ENCODE data around the gene CDC42BPA. TPM values are rescaled to one million over a fixed set of nuclear protein-coding genes. Genes with fewer than 3 reads are reported as not detected.

The CDC42BPA gene
- total and polyA plus RNA-seq, 2 of the 13 experiments (the other 11 are each of a cell fraction or from before 2014, with no cell fraction given), result 6.5 to 16.0 TPM

DNA sequence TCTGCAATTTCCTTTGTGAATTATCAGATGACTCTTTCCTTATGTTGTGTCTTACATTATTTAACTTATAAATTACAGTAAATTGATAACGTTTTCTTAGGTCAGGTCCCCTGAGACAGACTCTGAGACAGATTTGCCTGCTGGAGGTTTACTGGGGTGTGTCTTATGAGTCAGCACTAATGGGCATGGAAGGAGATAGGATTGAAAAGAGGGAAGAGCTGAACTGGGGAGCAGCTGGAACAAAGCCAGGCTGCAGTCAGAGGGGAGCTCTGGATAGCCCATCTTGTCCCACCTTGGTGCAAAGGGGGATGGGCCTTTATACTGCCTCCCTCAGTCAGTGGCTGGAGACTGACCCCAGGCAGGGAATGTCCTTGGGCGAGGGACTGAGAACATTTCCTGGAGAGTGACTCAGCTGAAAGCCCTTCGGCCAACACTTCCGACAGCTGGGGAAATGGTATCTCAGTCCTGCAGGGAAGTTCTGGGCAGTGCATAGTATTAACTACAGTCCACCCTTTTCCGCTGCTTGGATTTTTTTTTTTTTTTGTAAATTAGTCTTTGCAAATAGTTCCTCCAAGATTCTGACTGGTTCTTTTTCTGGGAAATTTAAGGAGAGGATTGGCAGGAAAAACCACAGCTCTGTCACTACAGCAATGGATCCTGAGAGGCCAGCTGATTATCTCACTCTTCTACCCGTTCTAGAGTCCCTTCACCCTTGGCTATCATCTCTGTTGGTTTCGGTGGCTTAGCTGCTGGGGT, 39.1 kb upstream of the CDC42BPA start:
- H3K79me2 ChIP-seq (ENCODE audit: insufficient read depth, low read length), result no peaks in the 10 kb centered on the region
- H3K27me3 ChIP-seq (ENCODE audit: control insufficient read depth in 1 of 2, insufficient read depth in 2 of 2, low read length in 2 of 2), result peaks cover 0 to 20% of the 10 kb centered on the region in 2 experiments; a peak in 1 of 5 replicates
- peaks cover 15% of the 10 kb centered on the region for H3K4me1 ChIP-seq (ENCODE audit: insufficient read depth, low read length)
- POLR2A ChIA-PET, result no interaction called here
- H3K9me3 ChIP-seq (ENCODE audit: low read length), result no peaks in the 10 kb centered on the region
- BruUV-seq (replicated peaks), result no TSS peak
- WGBS (ENCODE audit: low lambda C conversion rate), result 39% methylated on average over 6 of the region's 7 CpGs
- intact Hi-C loops (cut with micrococcal nuclease; ENCODE audit: unreplicated experiment) (no loop called here), in situ Hi-C loops (cut with HindIII; ENCODE audit: extremely low pct_ligation_motif_present, low pct_unique_long_range_greater_than_20kb) (no loop called here)
- peak overlapping the region in 1 of 3 experiments; percentile 18; a peak in 1 of 6 replicates for H3K4me3 ChIP-seq (replicated peaks in 1 of 3; ENCODE audit: insufficient read depth in 1 of 3, low read depth in 2 of 3, low read length in 3 of 3)
- peak; percentile 89 for ATAC-seq
- FAIRE-seq, result peak; percentile 12
- no peaks in the 10 kb centered on the region for H4K20me1 ChIP-seq (ENCODE audit: insufficient read depth, low read length)
- H3K9ac ChIP-seq (ENCODE audit: insufficient read depth, low read depth, low read length), result no peak overlapping the region
- CTCF ChIA-PET (ENCODE audit: low intra/inter-chr PET ratio, low total read pairs), result no interaction called here
- H3K36me3 ChIP-seq (replicated peaks in 1 of 2; ENCODE audit: control insufficient read depth in 1 of 2, insufficient read depth in 2 of 2, low read length in 2 of 2), result no peaks in the 10 kb centered on the region
- no peak overlapping the region for H3K27ac ChIP-seq (ENCODE audit: extremely low read length, insufficient read depth, low read length)
- H2AFZ ChIP-seq (ENCODE audit: low read length), result no peak overlapping the region
- H3K4me2 ChIP-seq (ENCODE audit: low read depth, low read length), result peak overlapping the region; percentile 48
- peak; percentile 52 for DNase-seq (ENCODE audit: low spot score)
- no peak for TF ChIP-seq ZNF546 (CRISPR knock-in tag; conservative IDR thresholded peaks at IDR 0.05)
- TF ChIP-seq GABPA (IDR thresholded peaks at IDR 0.05; ENCODE audit: low read depth, low read length), result no peak
- TF ChIP-seq GABPA (CRISPR knock-in tag; IDR thresholded peaks at IDR 0.05; ENCODE audit: low read depth), result peak; percentile 58
- no peak for TF ChIP-seq PAWR (CRISPR knock-in tag; IDR thresholded peaks at IDR 0.05; ENCODE audit: borderline replicate concordance)
- no peak for TF ChIP-seq ZUFSP (CRISPR knock-in tag; IDR thresholded peaks at IDR 0.05; ENCODE audit: borderline replicate concordance)
- TF ChIP-seq, protein P1, sequence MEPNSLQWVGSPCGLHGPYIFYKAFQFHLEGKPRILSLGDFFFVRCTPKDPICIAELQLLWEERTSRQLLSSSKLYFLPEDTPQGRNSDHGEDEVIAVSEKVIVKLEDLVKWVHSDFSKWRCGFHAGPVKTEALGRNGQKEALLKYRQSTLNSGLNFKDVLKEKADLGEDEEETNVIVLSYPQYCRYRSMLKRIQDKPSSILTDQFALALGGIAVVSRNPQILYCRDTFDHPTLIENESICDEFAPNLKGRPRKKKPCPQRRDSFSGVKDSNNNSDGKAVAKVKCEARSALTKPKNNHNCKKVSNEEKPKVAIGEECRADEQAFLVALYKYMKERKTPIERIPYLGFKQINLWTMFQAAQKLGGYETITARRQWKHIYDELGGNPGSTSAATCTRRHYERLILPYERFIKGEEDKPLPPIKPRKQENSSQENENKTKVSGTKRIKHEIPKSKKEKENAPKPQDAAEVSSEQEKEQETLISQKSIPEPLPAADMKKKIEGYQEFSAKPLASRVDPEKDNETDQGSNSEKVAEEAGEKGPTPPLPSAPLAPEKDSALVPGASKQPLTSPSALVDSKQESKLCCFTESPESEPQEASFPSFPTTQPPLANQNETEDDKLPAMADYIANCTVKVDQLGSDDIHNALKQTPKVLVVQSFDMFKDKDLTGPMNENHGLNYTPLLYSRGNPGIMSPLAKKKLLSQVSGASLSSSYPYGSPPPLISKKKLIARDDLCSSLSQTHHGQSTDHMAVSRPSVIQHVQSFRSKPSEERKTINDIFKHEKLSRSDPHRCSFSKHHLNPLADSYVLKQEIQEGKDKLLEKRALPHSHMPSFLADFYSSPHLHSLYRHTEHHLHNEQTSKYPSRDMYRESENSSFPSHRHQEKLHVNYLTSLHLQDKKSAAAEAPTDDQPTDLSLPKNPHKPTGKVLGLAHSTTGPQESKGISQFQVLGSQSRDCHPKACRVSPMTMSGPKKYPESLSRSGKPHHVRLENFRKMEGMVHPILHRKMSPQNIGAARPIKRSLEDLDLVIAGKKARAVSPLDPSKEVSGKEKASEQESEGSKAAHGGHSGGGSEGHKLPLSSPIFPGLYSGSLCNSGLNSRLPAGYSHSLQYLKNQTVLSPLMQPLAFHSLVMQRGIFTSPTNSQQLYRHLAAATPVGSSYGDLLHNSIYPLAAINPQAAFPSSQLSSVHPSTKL (CRISPR knock-in tag; IDR thresholded peaks at IDR 0.05), result peak; percentile 54
- TF ChIP-seq, protein P2, sequence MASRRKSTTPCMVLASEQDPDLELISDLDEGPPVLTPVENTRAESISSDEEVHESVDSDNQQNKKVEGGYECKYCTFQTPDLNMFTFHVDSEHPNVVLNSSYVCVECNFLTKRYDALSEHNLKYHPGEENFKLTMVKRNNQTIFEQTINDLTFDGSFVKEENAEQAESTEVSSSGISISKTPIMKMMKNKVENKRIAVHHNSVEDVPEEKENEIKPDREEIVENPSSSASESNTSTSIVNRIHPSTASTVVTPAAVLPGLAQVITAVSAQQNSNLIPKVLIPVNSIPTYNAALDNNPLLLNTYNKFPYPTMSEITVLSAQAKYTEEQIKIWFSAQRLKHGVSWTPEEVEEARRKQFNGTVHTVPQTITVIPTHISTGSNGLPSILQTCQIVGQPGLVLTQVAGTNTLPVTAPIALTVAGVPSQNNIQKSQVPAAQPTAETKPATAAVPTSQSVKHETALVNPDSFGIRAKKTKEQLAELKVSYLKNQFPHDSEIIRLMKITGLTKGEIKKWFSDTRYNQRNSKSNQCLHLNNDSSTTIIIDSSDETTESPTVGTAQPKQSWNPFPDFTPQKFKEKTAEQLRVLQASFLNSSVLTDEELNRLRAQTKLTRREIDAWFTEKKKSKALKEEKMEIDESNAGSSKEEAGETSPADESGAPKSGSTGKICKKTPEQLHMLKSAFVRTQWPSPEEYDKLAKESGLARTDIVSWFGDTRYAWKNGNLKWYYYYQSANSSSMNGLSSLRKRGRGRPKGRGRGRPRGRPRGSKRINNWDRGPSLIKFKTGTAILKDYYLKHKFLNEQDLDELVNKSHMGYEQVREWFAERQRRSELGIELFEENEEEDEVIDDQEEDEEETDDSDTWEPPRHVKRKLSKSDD (CRISPR knock-in tag; IDR thresholded peaks at IDR 0.05; ENCODE audit: low read depth), result no peak
- no peak for TF ChIP-seq SP140L (CRISPR knock-in tag; IDR thresholded peaks at IDR 0.05; ENCODE audit: borderline replicate concordance)
- peak; percentile 73; the same call in 1 of the 2 replicates for TF ChIP-seq TFAP4 (IDR thresholded peaks at IDR 0.05; ENCODE audit: borderline replicate concordance, low read depth)
- TF ChIP-seq CEBPB (IDR thresholded peaks at IDR 0.05; ENCODE audit: borderline replicate concordance, low read depth, low read length), result no peak
- no peak for TF ChIP-seq ZNF451 (CRISPR knock-in tag; IDR thresholded peaks at IDR 0.05)
- peak; percentile 90 for TF ChIP-seq FOSL2 (CRISPR knock-in tag; IDR thresholded peaks at IDR 0.05)
- peak; percentile 88 for TF ChIP-seq NFE2L2 (IDR thresholded peaks at IDR 0.05; ENCODE audit: low read length)
